ENCODE results near the gene CBARP.

CBARP gene

DNA sequence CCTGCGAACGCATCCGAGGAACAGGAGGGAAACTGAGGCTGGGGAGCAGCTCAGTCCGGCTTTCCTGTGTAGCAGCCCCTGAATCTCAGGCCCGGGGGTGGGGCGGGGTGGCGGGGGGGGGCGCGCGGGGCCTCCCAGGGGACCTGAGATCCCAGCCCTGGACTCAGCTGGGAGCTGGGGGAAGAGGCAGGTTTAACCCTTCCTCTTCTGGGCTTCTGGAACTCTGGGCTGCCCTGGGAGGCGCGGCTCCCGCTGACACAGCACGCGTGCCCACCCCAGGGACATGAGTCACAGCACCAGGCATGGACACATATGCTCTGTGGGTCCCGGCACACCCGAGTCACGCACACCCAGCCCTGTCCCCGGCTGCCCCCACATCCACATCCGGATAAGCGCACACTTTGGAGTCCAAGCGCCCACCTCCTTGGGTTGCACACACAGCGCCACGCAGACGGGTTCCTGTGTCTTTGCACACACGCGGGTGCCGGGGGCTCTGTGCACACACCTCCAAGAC lies 27.9 kb upstream of the CBARP start:
- Histone ChIP-seq H3K9ac (ENCODE audit: low read length) (peak overlapping the region; percentile 26; the same call in 1 of the 2 replicates), H3K27ac (ENCODE audit: low read depth, low read length) (peak overlapping the region; percentile 86), H3K36me3 (ENCODE audit: low read length) (no peaks in the 10 kb centered on the region), H3K4me3 (ENCODE audit: insufficient read depth, low read length, poor library complexity, severe bottlenecking) (no peak overlapping the region), H3F3A (ENCODE audit: insufficient read depth) (peaks cover 49% of the 10 kb centered on the region), H3K27me3 (ENCODE audit: low read length) (no peaks in the 10 kb centered on the region), H2AFZ (ENCODE audit: low read depth, low read length, severe bottlenecking) (no peak overlapping the region), H3K9me3 (ENCODE audit: insufficient read depth, low read length) (no peaks in the 10 kb centered on the region), H4K20me1 (ENCODE audit: low read depth, low read length) (no peaks in the 10 kb centered on the region; the same call in 1 of the 2 replicates), H3K4me2 (ENCODE audit: low read depth, low read length, poor library complexity, severe bottlenecking) (peak overlapping the region; percentile 62), H3K79me2 (ENCODE audit: insufficient read depth, low read length) (peaks cover 12% of the 10 kb centered on the region), H3K9me2 (replicated peaks; ENCODE audit: insufficient read depth, low read length) (no peaks in the 10 kb centered on the region)
- no peak for TF ChIP-seq EZH2phosphoT487 (conservative IDR thresholded peaks at IDR 0.05; ENCODE audit: low read length)
- TF ChIP-seq, protein P1, sequence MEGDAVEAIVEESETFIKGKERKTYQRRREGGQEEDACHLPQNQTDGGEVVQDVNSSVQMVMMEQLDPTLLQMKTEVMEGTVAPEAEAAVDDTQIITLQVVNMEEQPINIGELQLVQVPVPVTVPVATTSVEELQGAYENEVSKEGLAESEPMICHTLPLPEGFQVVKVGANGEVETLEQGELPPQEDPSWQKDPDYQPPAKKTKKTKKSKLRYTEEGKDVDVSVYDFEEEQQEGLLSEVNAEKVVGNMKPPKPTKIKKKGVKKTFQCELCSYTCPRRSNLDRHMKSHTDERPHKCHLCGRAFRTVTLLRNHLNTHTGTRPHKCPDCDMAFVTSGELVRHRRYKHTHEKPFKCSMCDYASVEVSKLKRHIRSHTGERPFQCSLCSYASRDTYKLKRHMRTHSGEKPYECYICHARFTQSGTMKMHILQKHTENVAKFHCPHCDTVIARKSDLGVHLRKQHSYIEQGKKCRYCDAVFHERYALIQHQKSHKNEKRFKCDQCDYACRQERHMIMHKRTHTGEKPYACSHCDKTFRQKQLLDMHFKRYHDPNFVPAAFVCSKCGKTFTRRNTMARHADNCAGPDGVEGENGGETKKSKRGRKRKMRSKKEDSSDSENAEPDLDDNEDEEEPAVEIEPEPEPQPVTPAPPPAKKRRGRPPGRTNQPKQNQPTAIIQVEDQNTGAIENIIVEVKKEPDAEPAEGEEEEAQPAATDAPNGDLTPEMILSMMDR (IDR thresholded peaks at IDR 0.05; ENCODE audit: insufficient read depth, low read length, poor library complexity, severe bottlenecking), result no peak

DNA sequence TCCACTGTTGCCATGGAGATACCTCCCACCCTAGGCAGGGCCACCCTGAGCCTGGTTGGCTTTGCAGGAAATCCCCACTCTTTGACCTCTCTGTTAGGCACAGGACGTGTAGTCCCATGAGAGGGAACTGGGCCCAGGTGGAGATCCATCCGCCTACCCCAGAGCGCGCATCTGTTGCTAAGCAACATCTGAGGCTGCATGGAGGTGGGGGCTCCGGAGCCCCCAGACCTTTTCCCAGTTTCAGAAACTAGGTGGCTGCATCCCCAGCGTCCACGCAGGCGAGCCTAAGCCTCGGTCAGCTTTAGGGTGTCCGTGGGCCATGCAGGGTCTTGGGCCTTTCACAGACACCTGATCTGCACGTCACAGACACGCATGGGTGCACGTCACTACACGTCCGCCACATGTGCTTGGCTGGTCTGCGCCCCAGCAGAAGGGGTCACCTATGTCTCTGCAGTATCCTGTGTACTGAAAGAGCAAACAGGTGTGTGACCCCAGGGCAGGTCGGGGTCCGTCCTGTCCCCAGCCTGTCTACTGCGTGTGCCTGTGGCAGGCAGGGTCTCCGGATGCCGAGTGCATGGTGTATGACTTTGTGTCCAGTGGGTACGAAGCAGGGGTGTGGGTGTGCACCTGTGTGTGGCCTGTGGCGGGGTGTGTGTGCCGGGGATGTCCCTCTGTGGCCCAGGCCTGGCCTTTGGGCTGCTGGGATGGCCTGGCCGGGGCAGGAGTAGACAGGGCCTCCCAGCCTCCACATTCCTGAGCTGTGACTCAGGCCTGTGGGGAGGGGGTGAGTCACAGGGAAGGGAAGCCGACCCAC lies 27.2 kb upstream of the CBARP start:
- H3K79me2 ChIP-seq (ENCODE audit: insufficient read depth, low read length), result peaks cover 5% of the 10 kb centered on the region
- H3K27ac ChIP-seq (ENCODE audit: low read depth, low read length), result peak overlapping the region; percentile 86
- TF ChIP-seq, protein P1 (IDR thresholded peaks at IDR 0.05; ENCODE audit: insufficient read depth, low read length, poor library complexity, severe bottlenecking), result no peak
- no peak for TF ChIP-seq EZH2phosphoT487 (conservative IDR thresholded peaks at IDR 0.05; ENCODE audit: low read length)
- H3F3A ChIP-seq (ENCODE audit: insufficient read depth), result peaks cover 49% of the 10 kb centered on the region
- peak overlapping the region; percentile 6; the same call in 1 of the 2 replicates for H3K9ac ChIP-seq (ENCODE audit: low read length)
- H3K36me3 ChIP-seq (ENCODE audit: low read length), result no peaks in the 10 kb centered on the region
- H2AFZ ChIP-seq (ENCODE audit: low read depth, low read length, severe bottlenecking), result no peak overlapping the region
- peak overlapping the region; percentile 30 for H3K4me2 ChIP-seq (ENCODE audit: low read depth, low read length, poor library complexity, severe bottlenecking)
- no peaks in the 10 kb centered on the region for H3K27me3 ChIP-seq (ENCODE audit: low read length)
- no peaks in the 10 kb centered on the region for H3K9me2 ChIP-seq (replicated peaks; ENCODE audit: insufficient read depth, low read length)
- H3K9me3 ChIP-seq (ENCODE audit: insufficient read depth, low read length), result no peaks in the 10 kb centered on the region
- H4K20me1 ChIP-seq (ENCODE audit: low read depth, low read length), result no peaks in the 10 kb centered on the region; the same call in 1 of the 2 replicates
- H3K4me3 ChIP-seq (ENCODE audit: insufficient read depth, low read length, poor library complexity, severe bottlenecking), result no peak overlapping the region

DNA sequence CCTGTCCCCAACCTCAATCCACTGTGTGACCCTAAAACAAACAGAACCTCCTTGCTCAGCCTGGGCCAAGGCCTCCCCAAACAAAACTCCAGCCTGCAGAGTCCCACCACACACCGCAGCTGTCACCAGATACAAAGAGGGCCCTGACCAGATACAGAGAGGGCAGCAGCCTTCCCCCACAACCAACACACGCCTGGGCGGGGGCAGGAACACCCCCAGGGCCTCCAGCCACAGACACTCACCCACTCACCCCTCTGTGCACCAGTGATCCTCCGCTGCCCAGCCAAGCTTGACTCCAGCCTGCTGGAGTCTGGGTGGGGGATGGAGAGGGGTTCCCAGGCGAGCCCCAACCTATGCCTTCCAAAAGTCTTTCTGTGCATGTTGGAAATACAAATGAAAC lies 25.4 kb upstream of the CBARP start:
- Histone ChIP-seq H3K4me2 (ENCODE audit: low read depth, low read length, poor library complexity, severe bottlenecking) (peak overlapping the region; percentile 91), H3K79me2 (ENCODE audit: insufficient read depth, low read length) (no peaks in the 10 kb centered on the region), H3K9ac (ENCODE audit: low read length) (peak overlapping the region; percentile 90), H3K9me3 (ENCODE audit: insufficient read depth, low read length) (no peaks in the 10 kb centered on the region), H3K4me3 (ENCODE audit: insufficient read depth, low read length, poor library complexity, severe bottlenecking) (no peak overlapping the region), H3K27ac (ENCODE audit: low read depth, low read length) (peak overlapping the region; percentile 86), H3K27me3 (ENCODE audit: low read length) (no peaks in the 10 kb centered on the region), H3F3A (ENCODE audit: insufficient read depth) (peaks cover 62% of the 10 kb centered on the region), H4K20me1 (ENCODE audit: low read depth, low read length) (no peaks in the 10 kb centered on the region), H3K36me3 (ENCODE audit: low read length) (no peaks in the 10 kb centered on the region), H2AFZ (ENCODE audit: low read depth, low read length, severe bottlenecking) (no peak overlapping the region), H3K9me2 (replicated peaks; ENCODE audit: insufficient read depth, low read length) (no peaks in the 10 kb centered on the region)
- TF ChIP-seq, protein P1 (IDR thresholded peaks at IDR 0.05; ENCODE audit: insufficient read depth, low read length, poor library complexity, severe bottlenecking), result no peak
- TF ChIP-seq EZH2phosphoT487 (conservative IDR thresholded peaks at IDR 0.05; ENCODE audit: low read length), result no peak

Measured in SU-DHL-6 (cell line).